OCI-LY7 (cell line): Measurements from ENCODE around the gene RTKN2. TPM values are rescaled to one million over a fixed set of nuclear protein-coding genes. Genes with fewer than 3 reads are reported as not detected.

ENCODE experiments used
- BruUV-seq: library from RNA; stranded (reverse); fragments of 400-500 nt; replicated peaks from 2 replicates; lab custom pipeline; 2021; lab: Mats Ljungman, UMichigan
- CTCF ChIA-PET: fragments of 300-600 bp; sonication (Branson Sonifier 250); formaldehyde crosslinking; loops from one replicate; lab custom pipeline; 2022; ENCODE audit warnings: antibody characterized with exemption; ENCODE audit not compliant: unreplicated experiment; lab: Charles Lee
- POLR2A ChIA-PET: fragments of 300-600 bp; sonication (Branson Sonifier 250); formaldehyde crosslinking; loops from one replicate; lab custom pipeline; 2022; ENCODE audit warnings: antibody characterized with exemption; lab: Charles Lee
- DNase-seq: peaks from one replicate; pipeline ENCODE4 v3.0.0-alpha.2; 2015; ENCODE audit warnings: low spot score
- H2AFZ ChIP-seq: fragments of 200-600 bp; sonication (generic), shearing (Covaris generic); 2 replicates; pipeline ENCODE4 v1.6.1; 2014; ENCODE audit warnings: mild to moderate bottlenecking, antibody characterized with exemption, low read length, moderate library complexity
- H3K27ac ChIP-seq: fragments of 200-600 bp; sonication (generic); 2 replicates; pipeline ENCODE4 v1.5.1; 2014; ENCODE audit warnings: mixed run types, low read depth, mild to moderate bottlenecking, moderate library complexity, low read length, inconsistent platforms; ENCODE audit not compliant: poor library complexity, severe bottlenecking
- H3K36me3 ChIP-seq: fragments of 200-600 bp; sonication (generic); 2 replicates; pipeline ENCODE4 v1.6.1; 2014; ENCODE audit warnings: mild to moderate bottlenecking, antibody characterized with exemption, low read length, moderate library complexity, mixed read lengths; ENCODE audit not compliant: insufficient read depth
- H3K4me1 ChIP-seq: fragments of 200-600 bp; sonication (generic); 2 replicates; pipeline ENCODE4 v1.5.1; 2014; ENCODE audit warnings: mild to moderate bottlenecking, low read length; ENCODE audit not compliant: insufficient read depth, poor library complexity, severe bottlenecking
- H3K4me2 ChIP-seq: fragments of 200-600 bp; sonication (generic); 2 replicates; pipeline ENCODE4 v1.6.1; 2014; ENCODE audit warnings: mild to moderate bottlenecking, low read length
- H3K4me3 ChIP-seq: fragments of 200-600 bp; sonication (generic); 2 replicates; pipeline ENCODE4 v1.5.1; 2014; ENCODE audit warnings: mild to moderate bottlenecking, low read depth, low read length; ENCODE audit not compliant: poor library complexity, severe bottlenecking
- H3K79me2 ChIP-seq: fragments of 200-600 bp; sonication (generic); 2 replicates; pipeline ENCODE4 v1.6.1; 2016; ENCODE audit warnings: low read depth, mild to moderate bottlenecking, low read length, moderate library complexity, mixed read lengths; ENCODE audit not compliant: insufficient read depth
- H3K9me2 ChIP-seq: fragments of 200-600 bp; sonication (generic); 2 replicates; pipeline ENCODE4 v1.6.1; 2016; ENCODE audit warnings: mild to moderate bottlenecking, low read length, mixed read lengths; ENCODE audit not compliant: insufficient read depth
- H3K9me3 ChIP-seq: fragments of 200-600 bp; sonication (generic); 2 replicates; pipeline ENCODE4 v1.6.1; 2014; ENCODE audit warnings: mild to moderate bottlenecking, mixed run types, low read length, mixed read lengths
- H4K20me1 ChIP-seq: fragments of 200-600 bp; sonication (generic); 2 replicates; pipeline ENCODE4 v1.6.1; 2014; ENCODE audit warnings: mild to moderate bottlenecking, antibody characterized with exemption, low read length, moderate library complexity, mixed read lengths; ENCODE audit not compliant: insufficient read depth
- EZH2phosphoT487 ChIP-seq: fragments of 200-600 bp; sonication (generic); IDR thresholded peaks from 2 replicates; pipeline ENCODE4 v1.6.1; 2018; ENCODE audit warnings: low read depth, borderline replicate concordance, mild to moderate bottlenecking, mixed run types, antibody characterized with exemption, low read length, moderate library complexity, mixed read lengths
- intact Hi-C: fragments of 100-400 bp; cut with micrococcal nuclease; formaldehyde crosslinking; loops from one replicate; pipeline ENCODE4 v1.10.0; 2022; ENCODE audit not compliant: unreplicated experiment
- total RNA-seq, 2 experiments: library from RNA; depleted of rRNA in 1 of 2; stranded (reverse); fragments of >200 nt in 1 of 2; shearing (Covaris generic) in 1 of 2; gene quantifications; 2 replicates each; pipeline ENCODE4 v1.2.3, GENCODE V29; 2014 to 2022
- TF ChIP-seq, protein P1 (sequence below): fragments of 200-600 bp; sonication (generic); conservative IDR thresholded peaks from 2 replicates; pipeline ENCODE4 v1.5.1; 2014; ENCODE audit warnings: mild to moderate bottlenecking, antibody characterized with exemption, low read length, moderate library complexity, mixed read lengths

The RTKN2 gene
- total RNA-seq, 2 experiments from 2014 or later, result 12.3 to 20.4 TPM

DNA sequence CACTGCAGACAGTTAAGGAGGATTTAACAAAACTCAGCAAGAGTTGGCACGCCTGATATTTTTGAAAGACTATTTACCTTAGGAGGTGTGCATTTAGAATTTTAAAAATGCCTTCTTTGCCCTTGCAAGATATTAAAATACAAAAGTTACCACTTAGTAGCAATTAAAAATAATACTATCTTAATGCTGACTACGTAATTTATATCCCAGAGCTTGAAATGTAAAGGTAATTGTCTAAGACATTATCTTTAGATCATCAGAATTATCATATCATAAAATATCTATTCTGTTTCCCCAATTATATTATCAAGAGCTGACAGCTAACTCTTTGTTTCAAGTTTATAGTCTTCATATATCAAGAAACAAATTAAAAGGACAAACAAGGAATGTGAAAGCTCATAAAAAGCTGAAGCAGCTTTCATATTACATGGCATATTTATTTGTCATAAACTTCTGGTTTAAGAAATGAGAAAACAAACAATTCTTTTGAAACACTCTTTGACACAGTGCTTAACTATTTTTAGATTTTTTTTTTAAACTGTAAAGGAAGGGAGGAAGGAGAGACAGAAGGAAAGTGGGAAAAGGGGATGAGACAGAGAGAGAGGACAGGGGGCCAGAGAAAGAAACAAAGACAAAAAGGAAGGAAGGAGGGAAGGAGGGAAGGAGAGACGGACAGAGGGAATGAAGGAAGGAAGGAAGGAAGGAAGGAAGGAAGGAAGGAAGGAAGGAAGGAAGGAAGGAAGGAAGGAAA is 73.5 kb downstream of the RTKN2 start:
- BruUV-seq, result no TSS peak
- TF ChIP-seq EZH2phosphoT487, result no peak
- TF ChIP-seq, protein P1, sequence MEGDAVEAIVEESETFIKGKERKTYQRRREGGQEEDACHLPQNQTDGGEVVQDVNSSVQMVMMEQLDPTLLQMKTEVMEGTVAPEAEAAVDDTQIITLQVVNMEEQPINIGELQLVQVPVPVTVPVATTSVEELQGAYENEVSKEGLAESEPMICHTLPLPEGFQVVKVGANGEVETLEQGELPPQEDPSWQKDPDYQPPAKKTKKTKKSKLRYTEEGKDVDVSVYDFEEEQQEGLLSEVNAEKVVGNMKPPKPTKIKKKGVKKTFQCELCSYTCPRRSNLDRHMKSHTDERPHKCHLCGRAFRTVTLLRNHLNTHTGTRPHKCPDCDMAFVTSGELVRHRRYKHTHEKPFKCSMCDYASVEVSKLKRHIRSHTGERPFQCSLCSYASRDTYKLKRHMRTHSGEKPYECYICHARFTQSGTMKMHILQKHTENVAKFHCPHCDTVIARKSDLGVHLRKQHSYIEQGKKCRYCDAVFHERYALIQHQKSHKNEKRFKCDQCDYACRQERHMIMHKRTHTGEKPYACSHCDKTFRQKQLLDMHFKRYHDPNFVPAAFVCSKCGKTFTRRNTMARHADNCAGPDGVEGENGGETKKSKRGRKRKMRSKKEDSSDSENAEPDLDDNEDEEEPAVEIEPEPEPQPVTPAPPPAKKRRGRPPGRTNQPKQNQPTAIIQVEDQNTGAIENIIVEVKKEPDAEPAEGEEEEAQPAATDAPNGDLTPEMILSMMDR, result no peak
- Histone ChIP-seq H3K4me2 (no peak overlapping the region), H3K27ac (no peak overlapping the region), H3K9me3 (no peaks in the 10 kb centered on the region), H3K4me3 (no peak overlapping the region), H2AFZ (no peak overlapping the region), H3K4me1 (no peaks in the 10 kb centered on the region), H3K79me2 (no peaks in the 10 kb centered on the region), H4K20me1 (no peaks in the 10 kb centered on the region), H3K36me3 (peaks cover 50% of the 10 kb centered on the region), H3K9me2 (no peaks in the 10 kb centered on the region)
- intact Hi-C loops, result loop anchor here (10.0 kb wide), 1 partner anchor 110 kb away; no protein-coding TSS in a partner anchor
- no peak for DNase-seq
- ChIA-PET POLR2A (interaction anchor here (0.6 to 2.4 kb wide), 6 partner anchors 10 to 67 kb away, joined by 3 to 6 read pairs (median 3); no protein-coding TSS in a partner anchor), CTCF (no interaction called here)

DNA sequence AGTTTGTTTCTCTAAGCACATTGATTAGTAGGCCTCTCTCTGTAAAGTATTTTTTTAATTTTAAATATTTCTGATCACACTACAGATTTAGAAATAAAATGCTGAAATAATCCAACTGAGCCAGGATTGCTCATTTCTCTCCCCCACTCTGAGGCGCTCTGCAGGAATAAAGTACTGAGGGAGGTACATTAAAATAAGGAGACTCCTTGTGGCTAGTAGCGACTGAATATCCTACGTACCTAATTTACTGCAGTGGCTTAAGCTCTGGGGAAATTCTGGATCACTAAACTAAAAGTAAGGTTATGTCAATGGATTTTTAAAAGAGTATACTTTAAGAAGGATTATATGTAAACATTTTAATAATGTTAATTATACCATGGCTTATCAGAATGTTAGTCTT is 75.2 kb downstream of the RTKN2 start:
- Histone ChIP-seq H3K79me2 (no peaks in the 10 kb centered on the region), H3K9me3 (no peaks in the 10 kb centered on the region), H3K27ac (no peak overlapping the region), H3K4me3 (no peak overlapping the region), H4K20me1 (no peaks in the 10 kb centered on the region), H3K9me2 (no peaks in the 10 kb centered on the region), H2AFZ (no peak overlapping the region), H3K4me1 (no peaks in the 10 kb centered on the region), H3K36me3 (peaks cover 48% of the 10 kb centered on the region), H3K4me2 (no peak overlapping the region)
- POLR2A ChIA-PET, result interaction anchor here (0.7 kb wide), 1 partner anchor 8 kb away, joined by 3 read pairs; no protein-coding TSS in a partner anchor
- TF ChIP-seq EZH2phosphoT487, result no peak
- TF ChIP-seq, protein P1, result no peak
- CTCF ChIA-PET, result no interaction called here
- BruUV-seq, result no TSS peak
- intact Hi-C loops, result loop anchor here (10.0 kb wide), 1 partner anchor 109 kb away; no protein-coding TSS in a partner anchor
- no peak for DNase-seq

DNA sequence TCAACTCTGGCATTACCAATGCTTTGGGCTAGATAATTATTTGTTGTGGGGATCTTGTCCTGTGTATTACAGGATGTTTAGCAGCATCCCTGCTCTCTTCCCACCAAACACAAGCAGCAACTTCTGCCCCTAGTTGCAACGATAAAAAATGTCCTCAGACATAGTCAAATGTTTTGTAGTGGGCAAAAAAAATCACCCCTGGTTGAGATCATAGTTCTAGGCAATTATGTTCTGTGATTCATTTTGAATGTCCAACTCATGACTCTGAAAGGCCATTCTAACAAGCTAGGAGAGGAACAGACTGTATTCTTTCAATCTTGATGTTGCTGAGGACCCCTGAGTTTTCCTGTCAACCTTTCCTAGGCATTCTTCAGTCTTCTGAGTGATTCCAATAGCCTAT is 79.5 kb downstream of the RTKN2 start:
- no peaks in the 10 kb centered on the region for H4K20me1 ChIP-seq
- intact Hi-C loops, result no loop called here

More for the DNA sequence above, 79.5 kb downstream of the RTKN2 start:
- peaks cover 25% of the 10 kb centered on the region for H3K36me3 ChIP-seq
- H3K79me2 ChIP-seq, result no peaks in the 10 kb centered on the region
- no peaks in the 10 kb centered on the region for H3K4me1 ChIP-seq
- no peaks in the 10 kb centered on the region for H3K9me3 ChIP-seq
- no peak for TF ChIP-seq EZH2phosphoT487
- TF ChIP-seq, protein P1, result no peak
- no TSS peak for BruUV-seq
- DNase-seq, result no peak
- H3K9me2 ChIP-seq, result no peaks in the 10 kb centered on the region
- H3K4me3 ChIP-seq, result no peak overlapping the region
- CTCF ChIA-PET, result no interaction called here
- POLR2A ChIA-PET, result interaction anchor here (1.0 to 1.2 kb wide), 2 partner anchors 64 to 106 kb away, joined by 3 read pairs; no protein-coding TSS in a partner anchor
- no peak overlapping the region for H3K4me2 ChIP-seq
- no peak overlapping the region for H2AFZ ChIP-seq
- no peak overlapping the region for H3K27ac ChIP-seq
